HG03442 (cell line): Measurements from ENCODE around the gene TNF.

Source experiments
- ATAC-seq: cut with Tn5 transposase; IDR thresholded peaks from one replicate; pipeline ENCODE4 v1.9.1; 2021; ENCODE audit warnings: mild to moderate bottlenecking, moderate library complexity; ENCODE audit not compliant: unreplicated experiment

TNF gene

GRCh38 chr6:31575335-31575901 lies at the start of gene TNF:
TNF (plus strand) TSS chr6:31575565; CDS start chr6:31575742, 177 bp downstream.
- no peak for ATAC-seq

- no peak for ATAC-seq
Measured at GRCh38 chr6:31525932-31526591, 49.3 kb upstream of the TNF start.

GRCh38 chr6:31528307-31528777 lies 47.0 kb upstream of the TNF start:
- no peak for ATAC-seq

GRCh38 chr6:31528821-31529328 lies 46.5 kb upstream of the TNF start, which contains the start of gene MCCD1:
MCCD1 (plus strand) TSS chr6:31528962; CDS start chr6:31529015, 53 bp downstream.
- no peak for ATAC-seq

- no peak for ATAC-seq
Measured at GRCh38 chr6:31529329-31530150, 45.8 kb upstream of the TNF start.

GRCh38 chr6:31530659-31531058 lies 44.7 kb upstream of the TNF start:
- no peak for ATAC-seq

- ATAC-seq: no peak
Measured at GRCh38 chr6:31531162-31531561, 44.2 kb upstream of the TNF start.

GRCh38 chr6:31531771-31532643 lies 43.4 kb upstream of the TNF start:
- no peak for ATAC-seq

- ATAC-seq: no peak
Measured at GRCh38 chr6:31532644-31533454, 42.5 kb upstream of the TNF start.

GRCh38 chr6:31533455-31533841 lies 41.9 kb upstream of the TNF start:
- ATAC-seq: no peak

GRCh38 chr6:31534011-31534410 lies 41.4 kb upstream of the TNF start:
- ATAC-seq: no peak

GRCh38 chr6:31534521-31535040 lies 40.8 kb upstream of the TNF start:
- no peak for ATAC-seq

GRCh38 chr6:31535538-31536324 lies 39.6 kb upstream of the TNF start:
- no peak for ATAC-seq

- ATAC-seq: no peak
Measured at GRCh38 chr6:31538805-31539400, 36.5 kb upstream of the TNF start.

- ATAC-seq: no peak
Measured at GRCh38 chr6:31540640-31541039, 34.7 kb upstream of the TNF start.

GRCh38 chr6:31541059-31541657 lies 34.2 kb upstream of the TNF start:
- ATAC-seq: no peak

GRCh38 chr6:31541658-31542521 lies 33.5 kb upstream of the TNF start, which contains the start of gene DDX39B:
DDX39B (minus strand) TSS chr6:31542003; CDS start chr6:31540532, 1,471 bp downstream.
- peak; percentile 51 for ATAC-seq
